Ishikawa (cell line): ENCODE data around the gene YPEL5.

Experiments
- CEBPB ChIP-seq: IDR thresholded peaks from 2 replicates; pipeline ENCODE4 v1.6.1; 2012
- CREB1 ChIP-seq: IDR thresholded peaks from 2 replicates; pipeline ENCODE4 v1.6.1; 2012; ENCODE audit warnings: low read depth
- EGR1 ChIP-seq: IDR thresholded peaks from 2 replicates; pipeline ENCODE4 v1.6.1; 2012
- EP300 ChIP-seq: IDR thresholded peaks from 2 replicates; pipeline ENCODE4 v1.6.1; 2012; ENCODE audit warnings: borderline replicate concordance
- FOXM1 ChIP-seq: IDR thresholded peaks from 2 replicates; pipeline ENCODE4 v1.6.1; 2012; ENCODE audit warnings: low read depth, borderline replicate concordance
- MAX ChIP-seq: IDR thresholded peaks from 2 replicates; pipeline ENCODE4 v1.6.1; 2012
- NFIC ChIP-seq: IDR thresholded peaks from 2 replicates; pipeline ENCODE4 v1.6.1; 2012
- RAD21 ChIP-seq: IDR thresholded peaks from 2 replicates; pipeline ENCODE4 v1.6.1; 2012; ENCODE audit warnings: low read depth
- REST ChIP-seq: IDR thresholded peaks from 2 replicates; pipeline ENCODE4 v1.6.1; 2012; ENCODE audit warnings: low read depth, mild to moderate bottlenecking
- TAF1 ChIP-seq: IDR thresholded peaks from 2 replicates; pipeline ENCODE4 v1.6.1; 2012; ENCODE audit warnings: low read depth, mild to moderate bottlenecking
- TCF12 ChIP-seq: IDR thresholded peaks from 2 replicates; pipeline ENCODE4 v1.6.1; 2012; ENCODE audit warnings: low read depth
- TEAD4 ChIP-seq: IDR thresholded peaks from 2 replicates; pipeline ENCODE4 v1.6.1; 2012
- USF1 ChIP-seq: IDR thresholded peaks from 2 replicates; pipeline ENCODE4 v1.6.1; 2012
- YY1 ChIP-seq: IDR thresholded peaks from 2 replicates; pipeline ENCODE4 v1.6.1; 2012; ENCODE audit warnings: low read depth
- ZBTB7A ChIP-seq: IDR thresholded peaks from 2 replicates; pipeline ENCODE4 v1.6.1; 2012; ENCODE audit warnings: low read depth

The YPEL5 gene

GRCh38 chr2:30204281-30204680 lies 57.5 kb downstream of the YPEL5 start:
- TF ChIP-seq RAD21, result no peak
- no peak for TF ChIP-seq EGR1
- no peak for TF ChIP-seq ZBTB7A
- no peak for TF ChIP-seq REST

- TF ChIP-seq FOXM1, result no peak
Measured at GRCh38 chr2:30205456-30205855, 58.6 kb downstream of the YPEL5 start.

GRCh38 chr2:30206461-30207430 lies 59.9 kb downstream of the YPEL5 start:
- TF ChIP-seq CREB1, result no peak
- no peak for TF ChIP-seq CEBPB
- no peak for TF ChIP-seq EP300
- TF ChIP-seq REST, result no peak
- TF ChIP-seq TEAD4, result no peak
- no peak for TF ChIP-seq TCF12
- no peak for TF ChIP-seq NFIC
- TF ChIP-seq TAF1, result no peak
- no peak for TF ChIP-seq YY1
- TF ChIP-seq ZBTB7A, result no peak
- no peak for TF ChIP-seq FOXM1

GRCh38 chr2:30208453-30208852 lies 61.6 kb downstream of the YPEL5 start:
- TF ChIP-seq TAF1 (no peak), MAX (no peak), CEBPB (no peak), RAD21 (peak; percentile 99), USF1 (no peak), TCF12 (no peak), NFIC (no peak), REST (no peak)

- TF ChIP-seq MAX, result no peak
- TF ChIP-seq YY1, result no peak
- TF ChIP-seq FOXM1, result no peak
- TF ChIP-seq TEAD4, result no peak
- TF ChIP-seq RAD21, result no peak
- TF ChIP-seq NFIC, result no peak
- no peak for TF ChIP-seq USF1
- TF ChIP-seq CREB1, result no peak
- TF ChIP-seq EGR1, result no peak
- no peak for TF ChIP-seq ZBTB7A
- TF ChIP-seq CEBPB, result no peak
- TF ChIP-seq REST, result no peak
- TF ChIP-seq TCF12, result no peak
Measured at GRCh38 chr2:30209227-30209626, 62.4 kb downstream of the YPEL5 start.
